HG02610 (cell line): Measurements from ENCODE around the gene CAMK1G.

Experiments
- ATAC-seq: cut with Tn5 transposase; IDR thresholded peaks from one replicate; pipeline ENCODE4 v1.9.1; 2021; ENCODE audit warnings: mild to moderate bottlenecking, moderate library complexity; ENCODE audit not compliant: unreplicated experiment

Gene CAMK1G

GRCh38 chr1:209583408-209583807, at the start of gene CAMK1G:
Gene CAMK1G (plus strand): TSS chr1:209583714. CDS start chr1:209594984, 11,270 bp downstream.
- ATAC-seq = no peak

- ATAC-seq = no peak
Observed at GRCh38 chr1:209534496-209535250, 48.8 kb upstream of the CAMK1G start.

- ATAC-seq = no peak
Observed at GRCh38 chr1:209536843-209537242, 46.7 kb upstream of the CAMK1G start.

- ATAC-seq = no peak
Observed at GRCh38 chr1:209537336-209538114, 46.0 kb upstream of the CAMK1G start.

GRCh38 chr1:209539576-209539975, 43.9 kb upstream of the CAMK1G start:
- no peak for ATAC-seq

- no peak for ATAC-seq
Observed at GRCh38 chr1:209542585-209542984, 40.9 kb upstream of the CAMK1G start.

GRCh38 chr1:209544098-209544497, 39.4 kb upstream of the CAMK1G start:
- no peak for ATAC-seq

- no peak for ATAC-seq
Observed at GRCh38 chr1:209545423-209545822, 38.1 kb upstream of the CAMK1G start.

GRCh38 chr1:209546390-209547085, 37.0 kb upstream of the CAMK1G start:
- ATAC-seq = no peak

- no peak for ATAC-seq
Observed at GRCh38 chr1:209547626-209548025, 35.9 kb upstream of the CAMK1G start.

GRCh38 chr1:209549443-209550205, 33.9 kb upstream of the CAMK1G start:
- no peak for ATAC-seq

- ATAC-seq = no peak
Observed at GRCh38 chr1:209550519-209550918, 33.0 kb upstream of the CAMK1G start.

GRCh38 chr1:209552406-209553264, 30.9 kb upstream of the CAMK1G start:
- no peak for ATAC-seq

GRCh38 chr1:209554761-209555611, 28.5 kb upstream of the CAMK1G start:
- ATAC-seq = no peak

GRCh38 chr1:209556162-209556690, 27.3 kb upstream of the CAMK1G start:
- no peak for ATAC-seq

- no peak for ATAC-seq
Observed at GRCh38 chr1:209557221-209557620, 26.3 kb upstream of the CAMK1G start.

- no peak for ATAC-seq
Observed at GRCh38 chr1:209560529-209560928, 23.0 kb upstream of the CAMK1G start.

GRCh38 chr1:209560952-209561351, 22.6 kb upstream of the CAMK1G start:
- no peak for ATAC-seq

GRCh38 chr1:209561532-209561931, 22.0 kb upstream of the CAMK1G start:
- ATAC-seq = no peak
